DOHH2 (cell line): ENCODE measurements around the gene TDRD6.

Experiments
- EZH2phosphoT487 ChIP-seq: fragments of 200-600 bp; sonication (generic); IDR thresholded peaks from 2 replicates; pipeline ENCODE4 v1.6.1; 2017; ENCODE audit warnings: borderline replicate concordance, mild to moderate bottlenecking, antibody characterized with exemption, low read length, moderate library complexity, mixed read lengths
- TF ChIP-seq, protein P1 (sequence below): fragments of 200-600 bp; sonication (generic); IDR thresholded peaks from one replicate; pipeline ENCODE4 v1.5.1; 2014; ENCODE audit warnings: antibody characterized with exemption, mild to moderate bottlenecking, low read depth, low read length; ENCODE audit not compliant: poor library complexity, severe bottlenecking

DNA sequence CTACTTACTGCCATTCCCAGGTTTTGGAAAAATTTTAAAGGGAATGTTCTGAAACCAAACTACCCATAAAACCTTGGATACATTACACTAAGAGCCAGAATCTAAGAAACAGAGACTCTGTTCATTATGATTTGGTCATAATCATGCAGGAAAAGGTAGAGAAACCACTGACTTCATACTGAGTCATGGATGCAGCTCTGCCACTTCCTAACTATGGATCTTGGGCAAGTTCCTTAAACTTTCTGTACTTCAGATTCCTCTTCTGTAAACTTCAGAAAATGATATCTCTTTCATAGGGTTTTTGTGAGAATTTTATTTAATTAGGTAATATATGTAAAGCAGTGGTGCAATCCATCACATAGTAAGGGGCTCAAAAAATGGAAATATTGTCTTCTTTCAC lies 27.5 kb downstream of the TDRD6 start:
- TF ChIP-seq, protein P1, sequence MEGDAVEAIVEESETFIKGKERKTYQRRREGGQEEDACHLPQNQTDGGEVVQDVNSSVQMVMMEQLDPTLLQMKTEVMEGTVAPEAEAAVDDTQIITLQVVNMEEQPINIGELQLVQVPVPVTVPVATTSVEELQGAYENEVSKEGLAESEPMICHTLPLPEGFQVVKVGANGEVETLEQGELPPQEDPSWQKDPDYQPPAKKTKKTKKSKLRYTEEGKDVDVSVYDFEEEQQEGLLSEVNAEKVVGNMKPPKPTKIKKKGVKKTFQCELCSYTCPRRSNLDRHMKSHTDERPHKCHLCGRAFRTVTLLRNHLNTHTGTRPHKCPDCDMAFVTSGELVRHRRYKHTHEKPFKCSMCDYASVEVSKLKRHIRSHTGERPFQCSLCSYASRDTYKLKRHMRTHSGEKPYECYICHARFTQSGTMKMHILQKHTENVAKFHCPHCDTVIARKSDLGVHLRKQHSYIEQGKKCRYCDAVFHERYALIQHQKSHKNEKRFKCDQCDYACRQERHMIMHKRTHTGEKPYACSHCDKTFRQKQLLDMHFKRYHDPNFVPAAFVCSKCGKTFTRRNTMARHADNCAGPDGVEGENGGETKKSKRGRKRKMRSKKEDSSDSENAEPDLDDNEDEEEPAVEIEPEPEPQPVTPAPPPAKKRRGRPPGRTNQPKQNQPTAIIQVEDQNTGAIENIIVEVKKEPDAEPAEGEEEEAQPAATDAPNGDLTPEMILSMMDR: no peak
- TF ChIP-seq EZH2phosphoT487: no peak
